Hepatocyte (in vitro differentiated cells): ENCODE measurements around the gene PCBP3.

Experiments used
- EZH2 ChIP-seq: fragments of 200-600 bp; sonication (generic); IDR thresholded peaks from 2 replicates; pipeline ENCODE4 v1.6.1; 2016; ENCODE audit warnings: antibody characterized with exemption, mild to moderate bottlenecking, borderline replicate concordance
- EZH2phosphoT487 ChIP-seq: fragments of 200-600 bp; sonication (generic); IDR thresholded peaks from one replicate; pipeline ENCODE4 v1.6.1; 2018; ENCODE audit warnings: antibody characterized with exemption, mild to moderate bottlenecking, low read depth, moderate library complexity; ENCODE audit not compliant: unreplicated experiment, severe bottlenecking
- TF ChIP-seq, protein P1 (sequence below): fragments of 200-600 bp; sonication (generic); IDR thresholded peaks from 2 replicates; pipeline ENCODE4 v1.5.1; 2016; ENCODE audit warnings: antibody characterized with exemption, mild to moderate bottlenecking; ENCODE audit not compliant: poor library complexity

DNA sequence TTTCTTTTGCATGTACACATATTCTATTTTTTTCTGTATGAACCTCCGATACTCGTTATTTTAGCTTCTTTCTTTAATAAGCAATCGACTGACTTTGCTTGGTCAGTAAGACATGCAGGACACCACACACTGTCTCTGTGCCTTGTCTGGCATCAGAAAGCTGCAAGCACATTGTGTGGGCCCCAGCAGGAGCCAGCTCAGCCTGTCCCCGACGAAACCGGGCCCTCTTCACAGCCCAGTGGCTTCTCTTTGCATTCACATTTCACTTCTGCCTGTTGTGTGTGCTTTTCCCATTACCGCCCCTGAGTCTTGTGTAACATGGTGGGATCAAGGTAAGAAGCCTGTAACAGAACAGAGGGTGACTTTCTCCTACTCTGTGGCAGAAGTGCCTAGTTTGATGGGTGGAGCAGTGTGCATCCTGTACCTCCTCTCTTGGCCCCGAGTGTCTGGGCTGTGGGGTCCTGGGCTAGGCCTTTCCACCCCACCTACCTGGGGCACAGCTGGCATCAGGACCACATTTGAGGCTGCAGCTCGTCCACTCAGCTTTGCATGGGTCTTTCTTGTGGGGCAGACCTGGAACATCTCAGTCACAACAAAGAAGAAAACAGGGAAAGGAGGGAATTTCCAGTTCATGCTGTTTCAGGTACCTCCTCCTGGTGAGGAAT lies 219.2 kb downstream of the PCBP3 start:
- TF ChIP-seq, protein P1, sequence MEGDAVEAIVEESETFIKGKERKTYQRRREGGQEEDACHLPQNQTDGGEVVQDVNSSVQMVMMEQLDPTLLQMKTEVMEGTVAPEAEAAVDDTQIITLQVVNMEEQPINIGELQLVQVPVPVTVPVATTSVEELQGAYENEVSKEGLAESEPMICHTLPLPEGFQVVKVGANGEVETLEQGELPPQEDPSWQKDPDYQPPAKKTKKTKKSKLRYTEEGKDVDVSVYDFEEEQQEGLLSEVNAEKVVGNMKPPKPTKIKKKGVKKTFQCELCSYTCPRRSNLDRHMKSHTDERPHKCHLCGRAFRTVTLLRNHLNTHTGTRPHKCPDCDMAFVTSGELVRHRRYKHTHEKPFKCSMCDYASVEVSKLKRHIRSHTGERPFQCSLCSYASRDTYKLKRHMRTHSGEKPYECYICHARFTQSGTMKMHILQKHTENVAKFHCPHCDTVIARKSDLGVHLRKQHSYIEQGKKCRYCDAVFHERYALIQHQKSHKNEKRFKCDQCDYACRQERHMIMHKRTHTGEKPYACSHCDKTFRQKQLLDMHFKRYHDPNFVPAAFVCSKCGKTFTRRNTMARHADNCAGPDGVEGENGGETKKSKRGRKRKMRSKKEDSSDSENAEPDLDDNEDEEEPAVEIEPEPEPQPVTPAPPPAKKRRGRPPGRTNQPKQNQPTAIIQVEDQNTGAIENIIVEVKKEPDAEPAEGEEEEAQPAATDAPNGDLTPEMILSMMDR = no peak
- TF ChIP-seq EZH2phosphoT487 (no peak), EZH2 (no peak)
